Measurements from ENCODE around the gene BEST3.

DNA sequence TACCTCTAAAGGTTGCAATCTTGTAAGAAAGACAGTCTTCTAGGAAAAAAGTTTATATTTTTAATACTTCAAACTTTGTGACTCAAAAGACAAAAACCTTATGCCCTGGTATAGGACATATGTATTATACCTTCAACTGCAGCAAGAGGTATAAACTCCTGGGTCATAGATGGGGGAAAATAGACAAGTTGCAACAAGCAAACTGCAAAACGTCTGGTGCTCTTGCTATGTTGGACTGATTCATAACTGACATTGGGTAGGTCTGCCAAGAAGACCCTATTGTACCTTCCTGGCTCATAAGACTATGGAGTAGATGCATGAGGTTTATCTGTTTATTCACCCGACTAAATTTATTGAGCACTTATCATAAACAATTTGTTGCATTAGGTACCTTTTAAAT, 40.9 kb downstream of the BEST3 start:
- TF ChIP-seq, protein P1, sequence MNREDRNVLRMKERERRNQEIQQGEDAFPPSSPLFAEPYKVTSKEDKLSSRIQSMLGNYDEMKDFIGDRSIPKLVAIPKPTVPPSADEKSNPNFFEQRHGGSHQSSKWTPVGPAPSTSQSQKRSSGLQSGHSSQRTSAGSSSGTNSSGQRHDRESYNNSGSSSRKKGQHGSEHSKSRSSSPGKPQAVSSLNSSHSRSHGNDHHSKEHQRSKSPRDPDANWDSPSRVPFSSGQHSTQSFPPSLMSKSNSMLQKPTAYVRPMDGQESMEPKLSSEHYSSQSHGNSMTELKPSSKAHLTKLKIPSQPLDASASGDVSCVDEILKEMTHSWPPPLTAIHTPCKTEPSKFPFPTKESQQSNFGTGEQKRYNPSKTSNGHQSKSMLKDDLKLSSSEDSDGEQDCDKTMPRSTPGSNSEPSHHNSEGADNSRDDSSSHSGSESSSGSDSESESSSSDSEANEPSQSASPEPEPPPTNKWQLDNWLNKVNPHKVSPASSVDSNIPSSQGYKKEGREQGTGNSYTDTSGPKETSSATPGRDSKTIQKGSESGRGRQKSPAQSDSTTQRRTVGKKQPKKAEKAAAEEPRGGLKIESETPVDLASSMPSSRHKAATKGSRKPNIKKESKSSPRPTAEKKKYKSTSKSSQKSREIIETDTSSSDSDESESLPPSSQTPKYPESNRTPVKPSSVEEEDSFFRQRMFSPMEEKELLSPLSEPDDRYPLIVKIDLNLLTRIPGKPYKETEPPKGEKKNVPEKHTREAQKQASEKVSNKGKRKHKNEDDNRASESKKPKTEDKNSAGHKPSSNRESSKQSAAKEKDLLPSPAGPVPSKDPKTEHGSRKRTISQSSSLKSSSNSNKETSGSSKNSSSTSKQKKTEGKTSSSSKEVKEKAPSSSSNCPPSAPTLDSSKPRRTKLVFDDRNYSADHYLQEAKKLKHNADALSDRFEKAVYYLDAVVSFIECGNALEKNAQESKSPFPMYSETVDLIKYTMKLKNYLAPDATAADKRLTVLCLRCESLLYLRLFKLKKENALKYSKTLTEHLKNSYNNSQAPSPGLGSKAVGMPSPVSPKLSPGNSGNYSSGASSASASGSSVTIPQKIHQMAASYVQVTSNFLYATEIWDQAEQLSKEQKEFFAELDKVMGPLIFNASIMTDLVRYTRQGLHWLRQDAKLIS (CRISPR knock-in tag; IDR thresholded peaks at IDR 0.05; ENCODE audit: borderline replicate concordance) = no peak
- TF ChIP-seq, protein P2, sequence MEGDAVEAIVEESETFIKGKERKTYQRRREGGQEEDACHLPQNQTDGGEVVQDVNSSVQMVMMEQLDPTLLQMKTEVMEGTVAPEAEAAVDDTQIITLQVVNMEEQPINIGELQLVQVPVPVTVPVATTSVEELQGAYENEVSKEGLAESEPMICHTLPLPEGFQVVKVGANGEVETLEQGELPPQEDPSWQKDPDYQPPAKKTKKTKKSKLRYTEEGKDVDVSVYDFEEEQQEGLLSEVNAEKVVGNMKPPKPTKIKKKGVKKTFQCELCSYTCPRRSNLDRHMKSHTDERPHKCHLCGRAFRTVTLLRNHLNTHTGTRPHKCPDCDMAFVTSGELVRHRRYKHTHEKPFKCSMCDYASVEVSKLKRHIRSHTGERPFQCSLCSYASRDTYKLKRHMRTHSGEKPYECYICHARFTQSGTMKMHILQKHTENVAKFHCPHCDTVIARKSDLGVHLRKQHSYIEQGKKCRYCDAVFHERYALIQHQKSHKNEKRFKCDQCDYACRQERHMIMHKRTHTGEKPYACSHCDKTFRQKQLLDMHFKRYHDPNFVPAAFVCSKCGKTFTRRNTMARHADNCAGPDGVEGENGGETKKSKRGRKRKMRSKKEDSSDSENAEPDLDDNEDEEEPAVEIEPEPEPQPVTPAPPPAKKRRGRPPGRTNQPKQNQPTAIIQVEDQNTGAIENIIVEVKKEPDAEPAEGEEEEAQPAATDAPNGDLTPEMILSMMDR (IDR thresholded peaks at IDR 0.05) = no peak
- TF ChIP-seq, protein P3, sequence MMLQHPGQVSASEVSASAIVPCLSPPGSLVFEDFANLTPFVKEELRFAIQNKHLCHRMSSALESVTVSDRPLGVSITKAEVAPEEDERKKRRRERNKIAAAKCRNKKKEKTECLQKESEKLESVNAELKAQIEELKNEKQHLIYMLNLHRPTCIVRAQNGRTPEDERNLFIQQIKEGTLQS (CRISPR knock-in tag; conservative IDR thresholded peaks at IDR 0.05) = no peak
- TF ChIP-seq ZNF138 (CRISPR knock-in tag; conservative IDR thresholded peaks at IDR 0.05) (no peak), JUN (CRISPR knock-in tag; IDR thresholded peaks at IDR 0.05) (no peak), CREB1 (CRISPR knock-in tag; IDR thresholded peaks at IDR 0.05) (no peak), NFE2L1 (CRISPR knock-in tag; IDR thresholded peaks at IDR 0.05) (no peak)
- TF ChIP-seq, protein P4, sequence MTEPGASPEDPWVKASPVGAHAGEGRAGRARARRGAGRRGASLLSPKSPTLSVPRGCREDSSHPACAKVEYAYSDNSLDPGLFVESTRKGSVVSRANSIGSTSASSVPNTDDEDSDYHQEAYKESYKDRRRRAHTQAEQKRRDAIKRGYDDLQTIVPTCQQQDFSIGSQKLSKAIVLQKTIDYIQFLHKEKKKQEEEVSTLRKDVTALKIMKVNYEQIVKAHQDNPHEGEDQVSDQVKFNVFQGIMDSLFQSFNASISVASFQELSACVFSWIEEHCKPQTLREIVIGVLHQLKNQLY (CRISPR knock-in tag; IDR thresholded peaks at IDR 0.05) = no peak

All from WTC11 (cell line).